KMS-11 (cell line): ENCODE measurements around the gene CCDC183.
"Not testable (repeated sequence)": the region's sequence is repeated elsewhere in the genome, so short reads cannot be mapped to it uniquely, and the experiment has no call there.

Experiments
- H2AFZ ChIP-seq: fragments of 200-600 bp; sonication (generic); 2 replicates; pipeline ENCODE4 v1.6.1; 2016; ENCODE audit warnings: antibody characterized with exemption, mixed run types, low read depth
- H3K27ac ChIP-seq: fragments of 200-600 bp; sonication (generic); 2 replicates; pipeline ENCODE4 v1.6.1; 2016; ENCODE audit warnings: mild to moderate bottlenecking, mixed run types
- H3K27me3 ChIP-seq: fragments of 200-600 bp; sonication (generic); 2 replicates; pipeline ENCODE4 v1.6.1; 2017; ENCODE audit warnings: mild to moderate bottlenecking, low read depth, mixed run types, moderate library complexity; ENCODE audit not compliant: insufficient read depth
- H3K36me3 ChIP-seq: fragments of 200-600 bp; sonication (generic); 2 replicates; pipeline ENCODE4 v1.6.1; 2017; ENCODE audit warnings: mild to moderate bottlenecking, mixed run types; ENCODE audit not compliant: insufficient read depth
- H3K4me1 ChIP-seq: fragments of 200-600 bp; sonication (generic); 2 replicates; pipeline ENCODE4 v1.6.1; 2016; ENCODE audit warnings: mild to moderate bottlenecking, low read depth, mixed run types; ENCODE audit not compliant: poor library complexity, severe bottlenecking
- H3K4me2 ChIP-seq: fragments of 200-600 bp; sonication (generic); 2 replicates; pipeline ENCODE4 v1.7.0; 2016; ENCODE audit warnings: mild to moderate bottlenecking, mixed run types
- H3K4me3 ChIP-seq: fragments of 200-600 bp; sonication (generic); IDR thresholded peaks from 2 replicates; pipeline ENCODE4 v1.6.1; 2017; ENCODE audit warnings: low read depth, low read length, mixed read lengths; ENCODE audit not compliant: insufficient read depth
- H3K79me2 ChIP-seq: fragments of 200-600 bp; sonication (generic); 2 replicates; pipeline ENCODE4 v1.6.1; 2016; ENCODE audit warnings: low read depth, mixed run types; ENCODE audit not compliant: insufficient read depth
- H3K9ac ChIP-seq: fragments of 200-600 bp; sonication (generic); 2 replicates; pipeline ENCODE4 v1.6.1; 2016; ENCODE audit warnings: mild to moderate bottlenecking, mixed run types
- H4K20me1 ChIP-seq: fragments of 200-600 bp; sonication (generic); 2 replicates; pipeline ENCODE4 v1.6.1; 2016; ENCODE audit warnings: mild to moderate bottlenecking, mixed run types; ENCODE audit not compliant: insufficient read depth
- TF ChIP-seq, protein P1 (sequence below): fragments of 200-600 bp; sonication (generic); conservative IDR thresholded peaks from 2 replicates; pipeline ENCODE4 v1.6.1; 2017; ENCODE audit warnings: low read depth, mild to moderate bottlenecking, antibody characterized with exemption, low read length, moderate library complexity, mixed read lengths

Gene CCDC183

DNA sequence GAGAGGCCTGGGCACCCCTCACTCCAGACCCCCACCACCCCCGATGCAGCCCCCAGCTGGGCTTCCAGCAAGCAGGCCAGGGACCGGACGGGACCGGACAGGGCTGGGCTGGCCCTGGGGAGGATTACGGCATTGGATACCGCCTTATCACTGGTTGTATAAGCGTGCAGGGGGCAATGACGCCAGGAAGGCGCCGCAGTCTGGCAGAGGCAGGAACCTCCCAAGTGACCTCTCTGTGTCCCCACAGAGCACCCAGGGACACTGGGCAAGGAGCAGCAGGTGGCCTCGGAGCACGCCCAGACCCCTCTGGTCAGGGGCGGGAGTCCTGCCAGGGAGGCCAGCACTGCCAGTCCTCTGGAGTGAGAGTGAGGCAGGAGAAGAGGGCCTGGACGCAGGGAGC, 31.1 kb upstream of the CCDC183 start:
- Histone ChIP-seq H3K4me3 (no peak overlapping the region), H4K20me1 (no peaks in the 10 kb centered on the region), H3K9ac (no peak overlapping the region), H3K27me3 (peaks cover 25% of the 10 kb centered on the region), H3K79me2 (no peaks in the 10 kb centered on the region), H3K36me3 (no peaks in the 10 kb centered on the region), H3K4me2 (peak overlapping the region; percentile 73), H3K4me1 (peaks cover 58% of the 10 kb centered on the region), H2AFZ (no peak overlapping the region), H3K27ac (no peak overlapping the region)
- TF ChIP-seq, protein P1, sequence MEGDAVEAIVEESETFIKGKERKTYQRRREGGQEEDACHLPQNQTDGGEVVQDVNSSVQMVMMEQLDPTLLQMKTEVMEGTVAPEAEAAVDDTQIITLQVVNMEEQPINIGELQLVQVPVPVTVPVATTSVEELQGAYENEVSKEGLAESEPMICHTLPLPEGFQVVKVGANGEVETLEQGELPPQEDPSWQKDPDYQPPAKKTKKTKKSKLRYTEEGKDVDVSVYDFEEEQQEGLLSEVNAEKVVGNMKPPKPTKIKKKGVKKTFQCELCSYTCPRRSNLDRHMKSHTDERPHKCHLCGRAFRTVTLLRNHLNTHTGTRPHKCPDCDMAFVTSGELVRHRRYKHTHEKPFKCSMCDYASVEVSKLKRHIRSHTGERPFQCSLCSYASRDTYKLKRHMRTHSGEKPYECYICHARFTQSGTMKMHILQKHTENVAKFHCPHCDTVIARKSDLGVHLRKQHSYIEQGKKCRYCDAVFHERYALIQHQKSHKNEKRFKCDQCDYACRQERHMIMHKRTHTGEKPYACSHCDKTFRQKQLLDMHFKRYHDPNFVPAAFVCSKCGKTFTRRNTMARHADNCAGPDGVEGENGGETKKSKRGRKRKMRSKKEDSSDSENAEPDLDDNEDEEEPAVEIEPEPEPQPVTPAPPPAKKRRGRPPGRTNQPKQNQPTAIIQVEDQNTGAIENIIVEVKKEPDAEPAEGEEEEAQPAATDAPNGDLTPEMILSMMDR: no peak

DNA sequence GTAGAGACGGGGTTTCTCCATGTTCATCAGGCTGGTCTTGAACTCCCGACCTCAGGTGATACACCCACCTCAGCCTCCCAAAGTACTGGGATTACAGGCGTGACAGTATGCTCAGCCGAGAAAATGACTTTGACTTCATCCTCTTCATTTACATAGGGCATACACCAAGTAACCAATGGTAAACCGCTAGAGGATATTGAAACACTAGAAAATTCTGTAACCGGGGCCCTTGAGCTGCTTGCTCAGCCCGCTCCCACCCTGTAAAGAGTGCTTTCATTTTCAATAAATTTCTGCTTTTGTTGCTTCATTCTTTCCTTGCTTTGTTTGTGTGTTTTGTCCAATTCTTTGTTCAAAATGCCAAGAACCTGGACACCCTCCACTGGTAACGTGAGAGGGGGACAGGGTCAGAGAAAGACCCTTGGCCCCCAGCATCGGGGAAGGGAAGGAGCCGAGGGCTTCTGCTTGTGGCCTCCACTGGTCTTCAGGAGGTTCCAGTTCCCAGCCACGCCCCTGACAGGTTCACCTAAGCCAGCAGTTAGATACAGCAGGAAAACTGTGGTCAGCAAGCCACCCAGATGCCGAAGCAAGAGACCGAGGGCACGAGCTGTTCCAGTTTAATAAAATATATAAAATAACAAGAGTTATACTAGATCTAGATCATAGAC, 30.3 kb upstream of the CCDC183 start:
- Histone ChIP-seq H2AFZ (peak overlapping the region; percentile 42; the same call in 1 of the 2 replicates), H3K27me3 (peaks cover 22% of the 10 kb centered on the region), H3K27ac (0 out of 2 replicates have a peak overlapping the region, but pooled peaks have one; percentile 2), H3K4me2 (peak overlapping the region; percentile 73), H3K4me1 (peaks cover 55% of the 10 kb centered on the region)
- not testable (repeated sequence) for H3K36me3 ChIP-seq, H3K79me2 ChIP-seq, H3K4me3 ChIP-seq, H4K20me1 ChIP-seq, H3K9ac ChIP-seq

DNA sequence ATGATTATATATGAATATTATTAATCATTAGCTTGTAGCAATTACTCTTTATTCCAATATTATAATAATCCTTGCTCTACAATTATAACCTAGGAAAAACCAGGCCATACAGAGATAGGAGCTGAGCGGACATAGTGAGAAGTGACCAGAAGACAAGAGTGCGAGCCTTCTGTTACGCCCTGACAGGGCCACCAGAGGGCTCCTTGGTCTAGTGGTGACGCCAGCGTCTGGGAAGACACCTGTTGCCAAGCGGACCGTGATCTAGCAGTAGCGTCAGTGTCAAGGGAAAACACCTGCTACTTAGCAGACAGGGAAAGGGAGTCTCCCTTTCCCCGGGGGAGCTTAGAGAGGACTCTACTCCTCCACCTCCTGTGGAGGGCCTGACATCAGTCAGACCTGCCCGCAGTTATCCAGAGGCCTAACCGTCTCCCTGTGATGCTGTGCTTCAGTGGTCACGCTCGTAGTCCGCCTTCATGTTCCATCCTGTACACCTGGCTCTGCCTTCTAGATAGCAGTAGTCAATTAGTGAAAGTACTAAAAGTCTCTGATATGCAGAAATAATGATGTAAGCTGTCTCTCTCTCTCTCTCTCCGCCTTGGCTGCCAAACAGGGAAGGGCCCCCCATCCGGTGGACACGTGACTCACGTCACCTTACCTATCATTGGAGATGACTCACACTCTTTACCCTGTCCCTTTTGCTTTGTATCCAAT, 29.6 kb upstream of the CCDC183 start:
- Histone ChIP-seq H3K4me1 (peaks cover 49% of the 10 kb centered on the region), H3K4me2 (peak overlapping the region; percentile 73), H3K27me3 (peaks cover 26% of the 10 kb centered on the region)
- not testable (repeated sequence) for H3K36me3 ChIP-seq, H2AFZ ChIP-seq, H3K9ac ChIP-seq, H4K20me1 ChIP-seq, H3K79me2 ChIP-seq, H3K27ac ChIP-seq, H3K4me3 ChIP-seq
- TF ChIP-seq, protein P1: peak; percentile 47; the same call in 1 of the 2 replicates

DNA sequence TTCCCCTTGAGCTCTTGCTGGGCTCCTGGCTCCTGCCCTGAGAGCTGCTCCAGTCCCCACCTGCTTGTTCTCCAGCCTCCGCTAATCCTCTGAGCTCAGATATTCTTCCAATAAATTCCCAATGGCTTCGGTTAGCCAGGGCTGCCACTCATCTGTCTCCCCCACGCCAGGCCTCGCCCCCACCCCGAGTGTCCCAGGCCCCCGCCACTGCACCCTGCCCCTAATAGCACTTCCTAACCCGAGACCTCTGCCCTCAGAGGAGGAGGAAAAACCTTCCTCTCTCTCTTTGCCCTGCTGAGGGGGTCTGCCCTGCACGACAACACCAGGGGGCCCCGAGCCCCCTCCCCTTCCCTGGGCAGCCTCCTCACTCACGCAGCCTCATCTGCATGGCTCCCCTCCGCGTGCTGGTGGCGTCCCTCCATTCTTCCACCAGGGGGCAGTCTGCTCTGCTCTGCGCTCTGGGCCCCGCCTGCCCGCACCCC, 26.4 kb upstream of the CCDC183 start:
- peaks cover 40% of the 10 kb centered on the region for H3K4me1 ChIP-seq
- H4K20me1 ChIP-seq: no peaks in the 10 kb centered on the region
- no peak overlapping the region for H3K4me2 ChIP-seq
- no peaks in the 10 kb centered on the region for H3K79me2 ChIP-seq
- TF ChIP-seq, protein P1: peak; percentile 53
- H3K4me3 ChIP-seq: no peak overlapping the region
- peaks cover 35% of the 10 kb centered on the region for H3K27me3 ChIP-seq
- no peak overlapping the region for H2AFZ ChIP-seq
- H3K36me3 ChIP-seq: no peaks in the 10 kb centered on the region
- H3K27ac ChIP-seq: no peak overlapping the region
- H3K9ac ChIP-seq: no peak overlapping the region
